ENCODE results near the gene MCOLN3. TPM values are rescaled to one million over a fixed set of nuclear protein-coding genes. Genes with fewer than 3 reads are reported as not detected.
A peak's percentile ranks its signal among the peaks of the same experiment; 100 is the strongest.

Gene MCOLN3
- total RNA-seq, 2 donors from 2014 or later, result 0.23 to 1.6 TPM

DNA sequence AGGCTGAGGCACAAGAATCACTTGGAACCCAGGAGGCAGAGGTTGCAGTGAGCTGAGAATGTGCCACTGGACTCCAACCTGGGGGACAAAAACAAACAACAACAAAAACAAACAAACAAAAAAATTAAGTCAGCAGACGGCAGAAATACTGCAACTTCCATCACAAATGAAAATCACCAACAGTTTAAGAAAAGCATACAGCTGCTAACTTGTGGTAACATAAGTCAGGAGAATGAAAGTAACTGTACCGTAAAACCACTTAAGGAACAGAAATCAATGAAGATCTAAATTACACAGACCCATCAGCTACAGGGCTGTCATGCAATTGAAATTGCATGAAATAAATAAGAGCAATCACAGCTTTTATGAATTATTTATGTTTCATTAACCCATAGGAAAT lies 76.3 kb downstream of the MCOLN3 start:
- Histone ChIP-seq H3K9me3 (no peaks in the 10 kb centered on the region), H3K27me3 (replicated peaks; ENCODE audit: insufficient read depth) (no peaks in the 10 kb centered on the region), H3K4me1 (replicated peaks) (no peaks in the 10 kb centered on the region), H3K4me3 (no peak overlapping the region), H3K36me3 (no peaks in the 10 kb centered on the region), H3K27ac (no peak overlapping the region)
- TF ChIP-seq, protein P1, sequence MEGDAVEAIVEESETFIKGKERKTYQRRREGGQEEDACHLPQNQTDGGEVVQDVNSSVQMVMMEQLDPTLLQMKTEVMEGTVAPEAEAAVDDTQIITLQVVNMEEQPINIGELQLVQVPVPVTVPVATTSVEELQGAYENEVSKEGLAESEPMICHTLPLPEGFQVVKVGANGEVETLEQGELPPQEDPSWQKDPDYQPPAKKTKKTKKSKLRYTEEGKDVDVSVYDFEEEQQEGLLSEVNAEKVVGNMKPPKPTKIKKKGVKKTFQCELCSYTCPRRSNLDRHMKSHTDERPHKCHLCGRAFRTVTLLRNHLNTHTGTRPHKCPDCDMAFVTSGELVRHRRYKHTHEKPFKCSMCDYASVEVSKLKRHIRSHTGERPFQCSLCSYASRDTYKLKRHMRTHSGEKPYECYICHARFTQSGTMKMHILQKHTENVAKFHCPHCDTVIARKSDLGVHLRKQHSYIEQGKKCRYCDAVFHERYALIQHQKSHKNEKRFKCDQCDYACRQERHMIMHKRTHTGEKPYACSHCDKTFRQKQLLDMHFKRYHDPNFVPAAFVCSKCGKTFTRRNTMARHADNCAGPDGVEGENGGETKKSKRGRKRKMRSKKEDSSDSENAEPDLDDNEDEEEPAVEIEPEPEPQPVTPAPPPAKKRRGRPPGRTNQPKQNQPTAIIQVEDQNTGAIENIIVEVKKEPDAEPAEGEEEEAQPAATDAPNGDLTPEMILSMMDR (IDR thresholded peaks at IDR 0.05), result no peak
- DNase-seq (ENCODE audit: low spot score), result no peak
- intact Hi-C loops (cut with DNase I), result no loop called here
- 89% methylated on average over 2 of the region's 2 CpGs for WGBS

DNA sequence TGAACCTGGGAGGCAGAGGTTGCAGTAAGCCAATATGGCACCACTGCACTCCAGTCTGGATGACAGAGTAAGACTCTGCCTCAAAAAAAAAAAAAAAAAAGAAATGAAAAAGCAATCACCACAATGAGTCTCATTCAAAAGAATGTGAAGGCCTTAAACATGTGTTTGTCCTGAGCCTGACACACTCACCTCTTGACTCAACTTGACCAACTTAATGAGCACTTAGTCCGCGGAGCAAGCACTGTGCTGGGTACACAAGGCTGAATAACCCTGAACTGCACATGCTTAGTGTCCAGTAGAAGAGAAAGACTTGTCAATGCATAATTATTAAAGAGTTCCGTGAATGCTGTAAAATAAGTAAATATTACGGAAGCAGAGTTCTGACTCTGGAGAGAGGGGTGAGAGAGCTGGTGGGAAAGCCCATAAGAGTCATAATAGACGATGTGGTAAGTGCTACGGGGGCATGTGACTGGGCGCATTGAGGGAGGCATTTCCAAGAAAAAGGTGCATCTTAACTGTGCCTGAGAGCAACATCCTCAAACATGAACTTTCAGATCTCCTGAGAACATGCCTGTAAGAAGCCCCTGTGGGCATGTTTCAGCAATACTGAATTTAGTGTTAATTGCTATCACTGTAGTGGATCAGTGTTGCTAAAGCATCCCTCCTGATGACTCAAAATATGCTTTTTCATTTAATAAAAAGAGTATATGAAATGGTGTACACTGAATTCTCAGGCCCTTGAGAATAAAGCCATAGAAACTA lies 78.6 kb downstream of the MCOLN3 start:
- no peaks in the 10 kb centered on the region for H3K9me3 ChIP-seq
- no peak overlapping the region for H3K27ac ChIP-seq
- intact Hi-C loops (cut with DNase I), result no loop called here
- H3K4me1 ChIP-seq (replicated peaks), result no peaks in the 10 kb centered on the region
- H3K36me3 ChIP-seq, result no peaks in the 10 kb centered on the region
- no peak for DNase-seq (ENCODE audit: low spot score)
- H3K4me3 ChIP-seq, result no peak overlapping the region
- no peaks in the 10 kb centered on the region for H3K27me3 ChIP-seq (replicated peaks; ENCODE audit: insufficient read depth)
- TF ChIP-seq POLR2A (IDR thresholded peaks at IDR 0.05), result no peak
- no peak for TF ChIP-seq POLR2AphosphoS5 (IDR thresholded peaks at IDR 0.05)
- TF ChIP-seq, protein P1 (IDR thresholded peaks at IDR 0.05), result no peak
- WGBS, result 95% methylated on average over 7 of the region's 7 CpGs

DNA sequence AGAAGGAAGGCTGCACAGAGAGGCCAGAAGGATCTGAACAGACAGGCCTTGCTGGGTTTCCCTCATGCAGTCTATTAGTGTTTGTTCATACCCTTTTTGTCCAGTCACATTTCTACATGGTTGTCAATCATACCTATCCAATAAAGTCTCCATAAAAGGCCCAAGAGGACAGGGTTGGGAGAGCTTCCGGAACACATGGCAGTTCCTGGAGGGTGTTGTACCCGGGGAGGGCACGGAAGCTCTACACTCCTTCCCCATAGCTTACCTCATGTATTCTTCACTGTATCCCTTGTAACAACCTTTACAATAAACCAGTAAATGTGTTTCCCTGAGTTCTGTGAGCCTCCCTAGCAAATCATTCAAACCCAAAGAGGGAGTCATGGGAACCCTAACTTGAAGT lies 79.4 kb downstream of the MCOLN3 start:
- no peaks in the 10 kb centered on the region for H3K36me3 ChIP-seq
- 88% methylated on average over 3 of the region's 3 CpGs for WGBS
- TF ChIP-seq, protein P1 (IDR thresholded peaks at IDR 0.05), result no peak
- TF ChIP-seq POLR2A (IDR thresholded peaks at IDR 0.05) (no peak), POLR2AphosphoS5 (IDR thresholded peaks at IDR 0.05) (no peak)
- no peaks in the 10 kb centered on the region for H3K9me3 ChIP-seq
- DNase-seq (ENCODE audit: low spot score), result no peak
- no peaks in the 10 kb centered on the region for H3K27me3 ChIP-seq (replicated peaks; ENCODE audit: insufficient read depth)
- intact Hi-C loops (cut with DNase I), result no loop called here
- H3K4me3 ChIP-seq, result no peak overlapping the region
- no peak overlapping the region for H3K27ac ChIP-seq
- H3K4me1 ChIP-seq (replicated peaks), result no peaks in the 10 kb centered on the region

DNA sequence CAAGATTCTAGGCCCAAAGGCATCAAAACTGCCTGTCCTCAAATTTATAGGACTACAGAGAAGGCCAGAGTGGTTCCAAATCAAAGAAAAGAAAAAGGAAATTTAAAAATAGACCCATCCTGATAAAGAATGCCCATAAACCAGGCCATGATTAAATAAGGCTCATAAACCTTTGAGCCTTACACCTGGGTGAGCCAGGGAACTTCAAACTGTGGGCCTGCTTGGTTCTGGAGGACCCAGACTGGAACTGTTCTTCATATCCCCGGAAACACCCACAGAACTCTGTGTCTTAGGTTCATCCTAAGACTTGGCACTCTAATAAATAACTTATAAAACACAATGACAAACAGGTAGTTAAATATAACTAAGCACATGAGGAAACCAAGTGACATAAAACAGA lies 80.2 kb downstream of the MCOLN3 start:
- no peaks in the 10 kb centered on the region for H3K27me3 ChIP-seq (replicated peaks; ENCODE audit: insufficient read depth)
- no peak overlapping the region for H3K4me3 ChIP-seq
- 21% methylated on average over 1 of the region's 1 CpG for WGBS
- intact Hi-C loops (cut with DNase I), result no loop called here
- peak overlapping the region in 1 of 2 donors; percentile 35 for H3K27ac ChIP-seq
- H3K36me3 ChIP-seq, result no peaks in the 10 kb centered on the region
- no peaks in the 10 kb centered on the region for H3K9me3 ChIP-seq
- DNase-seq (ENCODE audit: low spot score), result no peak
- TF ChIP-seq POLR2AphosphoS5 (IDR thresholded peaks at IDR 0.05) (no peak), POLR2A (IDR thresholded peaks at IDR 0.05) (no peak)
- TF ChIP-seq, protein P1 (IDR thresholded peaks at IDR 0.05), result no peak
- H3K4me1 ChIP-seq (replicated peaks), result no peaks in the 10 kb centered on the region

Other genes starting within 250 kb of the MCOLN3 start
- 100 to 1,000 TPM in 1 of 2 donors, 10 to 100 TPM in 1; 81.6 to 131 TPM for gene LPAR3, start 155.3 kb downstream of the MCOLN3 start, total RNA-seq
- 1 to 10 TPM; 1.1 to 6.8 TPM for gene MCOLN2, start 51.4 kb downstream of the MCOLN3 start, total RNA-seq
- gene SYDE2, start 152.5 kb upstream of the MCOLN3 start, total RNA-seq, result 1 to 10 TPM; 6.6 to 8.4 TPM
- 10 to 100 TPM; 12.7 to 30.5 TPM for gene C1orf52, start 211.2 kb upstream of the MCOLN3 start, total RNA-seq
- 10 to 100 TPM; 17.3 to 18.4 TPM for gene BCL10, start 228.1 kb upstream of the MCOLN3 start, total RNA-seq